Activated CD8-positive, alpha-beta T cell treated with anti-CD3 and anti-CD28 coated beads, Interleukin-2, amount 10 ng/mL, durations not matched to agents 7 days and 5 days (primary cell): ENCODE results near the gene DNAJC13. TPM values are rescaled to one million over a fixed set of nuclear protein-coding genes. Genes with fewer than 3 reads are reported as not detected.

Experiments
- ATAC-seq: fragments of 150-1000 bp; cut with Tn5 transposase; one replicate; pipeline ENCODE4 v1.10.0; 2021; ENCODE audit warnings: moderate library complexity
- CTCF ChIA-PET: fragments of 350-600 bp; sonication (Branson Sonifier 250); formaldehyde crosslinking; loops from one replicate; lab custom pipeline; 2021; ENCODE audit warnings: antibody characterized with exemption; lab: Charles Lee
- POLR2A ChIA-PET: fragments of 350-600 bp; sonication (Branson Sonifier 250); formaldehyde crosslinking; loops from one replicate; lab custom pipeline; 2021; ENCODE audit warnings: antibody characterized with exemption; lab: Charles Lee
- DNase-seq: peaks from one replicate; pipeline ENCODE4 v3.0.0-alpha.2; 2020
- H3K27ac Mint-ChIP-seq: one replicate; pipeline ENCODE4 v1.8.0; 2021; ENCODE audit warnings: mild to moderate bottlenecking, mixed read lengths
- H3K27me3 Mint-ChIP-seq: one replicate; pipeline ENCODE4 v1.8.0; 2021; ENCODE audit warnings: low read depth, mixed read lengths
- H3K36me3 Mint-ChIP-seq: one replicate; pipeline ENCODE4 v1.8.0; 2021; ENCODE audit warnings: low read depth, mixed read lengths
- H3K4me1 Mint-ChIP-seq: one replicate; pipeline ENCODE4 v1.8.0; 2021; ENCODE audit warnings: low read depth, mixed read lengths
- H3K4me3 Mint-ChIP-seq: one replicate; pipeline ENCODE4 v1.8.0; 2021; ENCODE audit warnings: mild to moderate bottlenecking, mixed read lengths
- H3K9me3 Mint-ChIP-seq: one replicate; pipeline ENCODE4 v1.8.0; 2022; ENCODE audit warnings: mixed read lengths; ENCODE audit not compliant: insufficient read depth
- total RNA-seq, 2 experiments: library from RNA; stranded (reverse); gene quantifications; one replicate each; pipeline ENCODE4 v1.2.3, GENCODE V29; 2021

Gene DNAJC13
- total RNA-seq, 2 experiments from 2014 or later: 34.3 to 38.4 TPM

- H3K36me3 Mint-ChIP-seq: peaks cover 15% of the 10 kb centered on the region
- DNase-seq: no peak
- CTCF ChIA-PET: interaction anchor here (0.8 to 1.6 kb wide), 3 partner anchors 32 to 34 kb away, joined by 3 to 4 read pairs (median 3); no protein-coding TSS in a partner anchor
- no peaks in the 10 kb centered on the region for H3K27me3 Mint-ChIP-seq
- no peaks in the 10 kb centered on the region for H3K9me3 Mint-ChIP-seq
- no peak overlapping the region for H3K4me3 Mint-ChIP-seq
- POLR2A ChIA-PET: no interaction called here
- H3K4me1 Mint-ChIP-seq: no peaks in the 10 kb centered on the region
- ATAC-seq: no peak
- H3K27ac Mint-ChIP-seq: no peak overlapping the region
Observed at GRCh38 chr3:132569153-132569552, 151.9 kb downstream of the DNAJC13 start.

- peaks cover 15% of the 10 kb centered on the region for H3K36me3 Mint-ChIP-seq
- DNase-seq: no peak
- no peaks in the 10 kb centered on the region for H3K27me3 Mint-ChIP-seq
- no peak overlapping the region for H3K27ac Mint-ChIP-seq
- H3K4me1 Mint-ChIP-seq: no peaks in the 10 kb centered on the region
- ATAC-seq: no peak
- no peak overlapping the region for H3K4me3 Mint-ChIP-seq
- CTCF ChIA-PET: interaction anchor here (1.2 to 1.6 kb wide), 2 partner anchors 33 to 34 kb away, joined by 3 to 4 read pairs; no protein-coding TSS in a partner anchor
- H3K9me3 Mint-ChIP-seq: no peaks in the 10 kb centered on the region
- POLR2A ChIA-PET: no interaction called here
Observed at GRCh38 chr3:132569580-132569979, 152.3 kb downstream of the DNAJC13 start.

GRCh38 chr3:132570016-132570415, 152.7 kb downstream of the DNAJC13 start:
- no peaks in the 10 kb centered on the region for H3K4me1 Mint-ChIP-seq
- DNase-seq: no peak
- no peak overlapping the region for H3K4me3 Mint-ChIP-seq
- ATAC-seq: no peak
- CTCF ChIA-PET: interaction anchor here (1.2 to 1.6 kb wide), 2 partner anchors 33 to 34 kb away, joined by 3 to 4 read pairs; no protein-coding TSS in a partner anchor
- H3K9me3 Mint-ChIP-seq: no peaks in the 10 kb centered on the region
- H3K36me3 Mint-ChIP-seq: peaks cover 15% of the 10 kb centered on the region
- H3K27ac Mint-ChIP-seq: no peak overlapping the region
- POLR2A ChIA-PET: no interaction called here
- no peaks in the 10 kb centered on the region for H3K27me3 Mint-ChIP-seq

- CTCF ChIA-PET: no interaction called here
Observed at GRCh38 chr3:132573797-132574211, 156.5 kb downstream of the DNAJC13 start.

GRCh38 chr3:132587401-132587800, 170.1 kb downstream of the DNAJC13 start:
- Mint-ChIP-seq H3K4me3 (no peak overlapping the region), H3K9me3 (no peaks in the 10 kb centered on the region), H3K4me1 (no peaks in the 10 kb centered on the region), H3K27me3 (no peaks in the 10 kb centered on the region), H3K27ac (no peak overlapping the region), H3K36me3 (peaks cover 12% of the 10 kb centered on the region)
- DNase-seq (no peak), ATAC-seq (no peak)
- ChIA-PET CTCF (no interaction called here), POLR2A (no interaction called here)

More at GRCh38 chr3:132573797-132574211, 156.5 kb downstream of the DNAJC13 start:
- Mint-ChIP-seq H3K36me3 (peaks cover 17% of the 10 kb centered on the region), H3K4me3 (no peak overlapping the region), H3K4me1 (no peaks in the 10 kb centered on the region), H3K27ac (no peak overlapping the region), H3K27me3 (no peaks in the 10 kb centered on the region), H3K9me3 (no peaks in the 10 kb centered on the region)
- no peak for ATAC-seq
- no peak for DNase-seq
- POLR2A ChIA-PET: no interaction called here

Other genes with a start within 250 kb of the DNAJC13 start
- not detected for gene ACP3, start 100.1 kb upstream of the DNAJC13 start, total RNA-seq
- gene ACKR4, start 179.8 kb downstream of the DNAJC13 start, total RNA-seq: not detected
- 10 to 100 TPM; 11.3 to 13.7 TPM for gene ACAD11, start 242.3 kb downstream of the DNAJC13 start, total RNA-seq
- 10 to 100 TPM; 31.4 to 39.0 TPM for gene UBA5, start 242.8 kb downstream of the DNAJC13 start, total RNA-seq